Hepatocyte (in vitro differentiated cells): Measurements from ENCODE around the gene CHCHD6.

Source experiments
- CTCF ChIP-seq: fragments of 200-600 bp; sonication (generic); IDR thresholded peaks from 2 replicates; pipeline ENCODE4 v1.5.1; 2016; ENCODE audit warnings: antibody characterized with exemption, mild to moderate bottlenecking; ENCODE audit not compliant: poor library complexity
- EZH2 ChIP-seq: fragments of 200-600 bp; sonication (generic); IDR thresholded peaks from 2 replicates; pipeline ENCODE4 v1.6.1; 2016; ENCODE audit warnings: antibody characterized with exemption, mild to moderate bottlenecking, borderline replicate concordance

GRCh38 chr3:126956361-126956760 is 252.3 kb downstream of the CHCHD6 start:
- no peak for TF ChIP-seq EZH2
- TF ChIP-seq CTCF, result no peak
